GM20000 (cell line): ENCODE measurements around the gene FOXO1.
A peak's percentile ranks its signal among the peaks of the same experiment; 100 is the strongest.

Experiments used
- DNase-seq: peaks from one replicate; pipeline ENCODE4 v3.0.0; 2012; ENCODE audit warnings: low spot score
- TF ChIP-seq, protein P1 (sequence below): IDR thresholded peaks from 2 replicates; pipeline ENCODE4 v1.5.1; 2012; ENCODE audit warnings: mild to moderate bottlenecking, control low read depth; ENCODE audit errors: extremely low read depth, missing control alignments

Gene FOXO1

GRCh38 chr13:40622246-40622645 lies 44.2 kb downstream of the FOXO1 start:
- TF ChIP-seq, protein P1, sequence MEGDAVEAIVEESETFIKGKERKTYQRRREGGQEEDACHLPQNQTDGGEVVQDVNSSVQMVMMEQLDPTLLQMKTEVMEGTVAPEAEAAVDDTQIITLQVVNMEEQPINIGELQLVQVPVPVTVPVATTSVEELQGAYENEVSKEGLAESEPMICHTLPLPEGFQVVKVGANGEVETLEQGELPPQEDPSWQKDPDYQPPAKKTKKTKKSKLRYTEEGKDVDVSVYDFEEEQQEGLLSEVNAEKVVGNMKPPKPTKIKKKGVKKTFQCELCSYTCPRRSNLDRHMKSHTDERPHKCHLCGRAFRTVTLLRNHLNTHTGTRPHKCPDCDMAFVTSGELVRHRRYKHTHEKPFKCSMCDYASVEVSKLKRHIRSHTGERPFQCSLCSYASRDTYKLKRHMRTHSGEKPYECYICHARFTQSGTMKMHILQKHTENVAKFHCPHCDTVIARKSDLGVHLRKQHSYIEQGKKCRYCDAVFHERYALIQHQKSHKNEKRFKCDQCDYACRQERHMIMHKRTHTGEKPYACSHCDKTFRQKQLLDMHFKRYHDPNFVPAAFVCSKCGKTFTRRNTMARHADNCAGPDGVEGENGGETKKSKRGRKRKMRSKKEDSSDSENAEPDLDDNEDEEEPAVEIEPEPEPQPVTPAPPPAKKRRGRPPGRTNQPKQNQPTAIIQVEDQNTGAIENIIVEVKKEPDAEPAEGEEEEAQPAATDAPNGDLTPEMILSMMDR, result no peak
- DNase-seq, result no peak

DNA sequence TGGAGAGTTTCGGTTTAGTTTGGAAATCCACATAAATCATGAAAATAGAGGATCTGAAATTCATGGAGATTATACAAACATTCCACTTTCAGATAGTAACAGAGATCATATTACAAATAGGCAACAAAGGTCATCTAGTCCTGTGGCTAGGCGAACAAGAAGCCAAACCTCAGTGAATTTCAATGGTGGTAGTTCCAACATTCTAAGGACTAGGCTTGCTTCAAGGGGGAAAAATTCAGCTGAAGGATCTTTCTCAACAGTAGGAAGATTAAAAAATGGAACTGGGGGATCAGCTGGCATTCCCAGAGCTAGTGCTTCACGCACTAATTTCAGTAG lies 47.0 kb downstream of the FOXO1 start:
- DNase-seq, result no peak
- TF ChIP-seq, protein P1, result no peak

DNA sequence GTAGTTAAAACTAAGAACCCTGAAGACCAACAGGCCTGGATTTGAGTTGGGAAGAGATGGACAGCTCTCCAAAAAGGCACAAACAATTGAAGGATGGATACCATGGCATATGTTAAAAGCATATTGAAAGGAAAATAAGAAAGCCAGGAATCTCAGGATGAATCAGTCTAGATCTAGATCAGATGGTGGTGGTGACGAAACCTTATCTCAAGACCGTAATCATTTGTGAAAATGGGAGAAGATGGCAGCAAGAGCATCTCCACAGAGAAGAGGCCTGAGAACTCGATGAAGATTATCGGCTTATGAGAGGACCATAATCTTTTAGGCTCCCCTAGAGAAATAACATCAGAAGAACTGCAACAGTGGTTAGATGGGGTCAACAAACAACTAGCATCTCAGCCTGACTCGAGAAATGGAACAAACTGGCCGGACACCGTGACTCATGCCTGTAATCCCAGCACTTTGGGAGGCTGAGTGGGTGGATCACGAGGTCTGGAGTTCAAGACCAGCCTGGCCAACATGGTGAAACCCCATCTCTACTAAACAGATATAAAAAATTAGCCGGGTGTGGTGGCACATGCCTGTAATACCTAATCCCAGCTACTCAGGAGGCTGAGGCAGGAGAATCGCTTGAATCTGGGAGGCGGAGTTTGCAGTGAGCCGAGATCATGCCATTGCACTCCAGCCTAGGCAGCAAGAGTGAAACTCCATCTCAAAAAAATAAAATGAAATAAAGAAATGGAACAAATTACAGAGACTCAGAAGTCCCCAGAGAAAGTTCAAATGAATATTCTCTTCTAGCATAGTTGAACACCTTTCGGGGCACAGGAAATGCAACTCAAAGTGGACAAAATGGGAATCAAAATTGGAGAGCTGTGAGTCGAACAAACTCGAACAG lies 47.6 kb downstream of the FOXO1 start:
- TF ChIP-seq, protein P1, result no peak
- no peak for DNase-seq

DNA sequence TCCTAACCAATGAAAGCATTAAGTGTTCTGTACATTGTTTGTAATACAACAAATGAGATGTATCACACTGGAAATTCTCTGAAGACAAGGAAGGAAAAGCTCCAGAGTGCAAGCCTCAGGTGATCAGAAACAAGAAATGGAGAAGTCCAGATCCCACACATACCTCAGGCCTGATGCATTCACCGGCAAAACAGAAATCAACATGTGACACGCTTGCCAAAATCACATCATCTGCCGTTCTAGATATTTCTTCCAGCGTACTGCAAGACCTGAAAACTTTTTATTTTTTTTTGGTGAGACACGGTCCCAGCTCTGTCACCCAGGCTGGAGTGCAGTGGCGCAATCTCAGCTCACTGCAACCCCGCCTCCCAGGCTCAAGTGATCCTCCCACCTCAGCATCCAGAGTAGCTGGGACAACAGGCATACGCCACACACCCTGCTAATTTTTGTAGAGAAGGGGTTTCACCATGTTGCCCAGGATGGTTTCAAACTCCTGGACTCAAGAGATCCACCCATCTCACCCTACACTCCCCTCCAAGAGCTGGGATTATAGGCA lies 48.6 kb downstream of the FOXO1 start:
- no peak for DNase-seq

DNA sequence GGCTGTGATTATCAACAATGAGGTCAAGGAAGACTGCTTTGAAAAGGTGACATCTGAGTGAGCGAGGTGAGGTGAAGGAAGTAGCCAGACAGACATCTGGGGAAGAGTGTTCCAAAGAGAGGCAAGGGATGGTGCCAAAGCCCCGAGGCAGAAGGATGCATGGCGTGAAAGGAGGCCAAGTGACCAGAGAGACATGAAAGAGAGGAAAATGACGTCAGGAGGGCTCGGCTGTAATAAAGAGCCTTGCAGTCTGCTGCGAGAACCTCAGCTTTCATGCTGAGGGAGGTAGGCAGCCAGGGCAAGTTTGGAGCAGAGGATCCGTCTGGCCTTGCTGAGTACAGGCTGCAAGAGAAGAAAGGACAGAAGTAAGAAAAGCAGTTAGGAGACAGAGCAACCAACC lies 50.8 kb downstream of the FOXO1 start:
- TF ChIP-seq, protein P1, result no peak
- no peak for DNase-seq

More for the DNA sequence above, 48.6 kb downstream of the FOXO1 start:
- TF ChIP-seq, protein P1, result no peak

DNA sequence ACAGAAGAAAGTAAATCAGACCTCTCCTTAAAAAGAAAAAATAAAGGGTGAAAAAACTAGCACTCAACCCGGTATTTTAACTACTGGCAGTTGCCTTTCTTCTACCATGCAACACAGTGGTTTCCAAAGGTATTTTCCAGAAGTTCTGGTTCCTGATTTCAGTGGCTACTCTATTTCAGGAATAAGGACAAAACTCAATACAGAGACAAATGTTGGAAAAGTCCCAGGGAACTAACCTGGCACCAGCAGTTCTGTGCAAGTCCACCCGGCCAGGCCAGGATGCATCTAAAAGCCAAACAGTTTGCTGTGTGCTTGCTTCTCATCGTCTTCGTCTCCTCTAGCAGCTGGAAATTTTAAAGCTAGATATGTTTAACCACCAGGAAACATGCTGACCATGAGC lies 52.5 kb downstream of the FOXO1 start:
- no peak for DNase-seq
- TF ChIP-seq, protein P1, result no peak

DNA sequence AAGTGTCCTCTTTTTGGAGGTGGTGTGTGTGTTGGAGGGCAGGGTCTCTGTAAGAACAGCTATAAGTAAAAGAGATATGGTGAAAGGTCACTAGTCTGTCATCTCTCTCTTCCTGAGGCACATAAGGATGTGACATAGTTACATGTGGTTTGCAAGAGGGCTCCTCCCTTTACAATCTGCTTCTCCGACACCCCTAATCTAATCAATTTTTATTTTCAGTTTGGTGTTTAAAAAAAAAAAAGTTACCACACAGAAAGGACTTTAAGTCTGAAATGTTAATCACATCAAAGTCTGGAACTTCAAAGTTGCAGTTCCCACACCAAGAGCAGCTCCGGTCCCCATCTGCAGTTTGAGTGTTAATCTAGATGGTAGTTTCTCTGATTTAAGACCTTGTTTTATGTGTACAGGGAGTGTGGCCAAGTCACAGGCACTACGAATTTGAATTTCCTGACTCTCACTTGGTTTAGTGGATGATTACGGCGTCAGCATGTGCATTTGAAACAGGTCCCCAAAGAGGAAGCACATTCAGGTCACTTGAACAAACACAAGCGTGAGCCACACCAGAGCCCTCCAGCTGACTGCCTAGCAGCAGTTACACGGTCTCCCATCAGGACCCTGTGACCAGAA lies 53.1 kb downstream of the FOXO1 start:
- TF ChIP-seq, protein P1, result no peak
- DNase-seq, result peak; percentile 54
